ENCODE results near the gene RAI1. TPM values are rescaled to one million over a fixed set of nuclear protein-coding genes. Genes with fewer than 3 reads are reported as not detected.
A peak's percentile ranks its signal among the peaks of the same experiment; 100 is the strongest.

The RAI1 gene
- total and polyA plus RNA-seq, 2 of the 13 experiments (the other 11 are each of a cell fraction or from before 2014, with no cell fraction given), result 3.4 to 5.2 TPM

GRCh38 chr17:17800504-17801021, 119.3 kb downstream of the RAI1 start:
- H4K20me1 ChIP-seq (ENCODE audit: insufficient read depth, low read length), result no peaks in the 10 kb centered on the region
- H3K4me1 ChIP-seq (ENCODE audit: insufficient read depth, low read length), result peaks cover 1% of the 10 kb centered on the region
- no peak overlapping the region for H3K4me2 ChIP-seq (ENCODE audit: low read depth, low read length)
- DNase-seq (ENCODE audit: low spot score) (no peak), ATAC-seq (no peak), FAIRE-seq (no peak)
- intact Hi-C loops (cut with micrococcal nuclease; ENCODE audit: unreplicated experiment), result no loop called here
- no peak overlapping the region for H3K9ac ChIP-seq (ENCODE audit: insufficient read depth, low read depth, low read length)
- no peak overlapping the region for H2AFZ ChIP-seq (ENCODE audit: low read length)
- ChIA-PET POLR2A (no interaction called here), CTCF (ENCODE audit: low intra/inter-chr PET ratio, low total read pairs) (no interaction called here)
- H3K79me2 ChIP-seq (ENCODE audit: insufficient read depth, low read length), result no peaks in the 10 kb centered on the region
- no peaks in the 10 kb centered on the region for H3K9me3 ChIP-seq (ENCODE audit: low read length)
- no CpG with 5 or more reads among the region's 12 CpGs for WGBS (ENCODE audit: low lambda C conversion rate)
- in situ Hi-C loops (cut with HindIII; ENCODE audit: extremely low pct_ligation_motif_present, low pct_unique_long_range_greater_than_20kb), result no loop called here
- H3K36me3 ChIP-seq (replicated peaks in 1 of 2; ENCODE audit: control insufficient read depth in 1 of 2, insufficient read depth in 2 of 2, low read length in 2 of 2), result peaks cover 14 to 36% of the 10 kb centered on the region in 2 experiments; a peak in 4 of 5 replicates
- H3K4me3 ChIP-seq (replicated peaks in 1 of 3; ENCODE audit: insufficient read depth in 1 of 3, low read depth in 2 of 3, low read length in 3 of 3), result no peak overlapping the region
- no TSS peak for BruUV-seq (replicated peaks)
- H3K27me3 ChIP-seq (ENCODE audit: control insufficient read depth in 1 of 2, insufficient read depth in 2 of 2, low read length in 2 of 2), result no peaks in the 10 kb centered on the region
- TF ChIP-seq SMARCE1 (IDR thresholded peaks at IDR 0.05; ENCODE audit: borderline replicate concordance) (no peak), SMAD1 (CRISPR knock-in tag; IDR thresholded peaks at IDR 0.05; ENCODE audit: borderline replicate concordance, low read depth) (no peak), ZSCAN22 (CRISPR knock-in tag; IDR thresholded peaks at IDR 0.05) (no peak), AGO2 (optimal IDR thresholded peaks at IDR 0.05; ENCODE audit: low read depth, low read length) (peak; percentile 28)
- no peak overlapping the region for H3K27ac ChIP-seq (ENCODE audit: extremely low read length, insufficient read depth, low read length)

DNA sequence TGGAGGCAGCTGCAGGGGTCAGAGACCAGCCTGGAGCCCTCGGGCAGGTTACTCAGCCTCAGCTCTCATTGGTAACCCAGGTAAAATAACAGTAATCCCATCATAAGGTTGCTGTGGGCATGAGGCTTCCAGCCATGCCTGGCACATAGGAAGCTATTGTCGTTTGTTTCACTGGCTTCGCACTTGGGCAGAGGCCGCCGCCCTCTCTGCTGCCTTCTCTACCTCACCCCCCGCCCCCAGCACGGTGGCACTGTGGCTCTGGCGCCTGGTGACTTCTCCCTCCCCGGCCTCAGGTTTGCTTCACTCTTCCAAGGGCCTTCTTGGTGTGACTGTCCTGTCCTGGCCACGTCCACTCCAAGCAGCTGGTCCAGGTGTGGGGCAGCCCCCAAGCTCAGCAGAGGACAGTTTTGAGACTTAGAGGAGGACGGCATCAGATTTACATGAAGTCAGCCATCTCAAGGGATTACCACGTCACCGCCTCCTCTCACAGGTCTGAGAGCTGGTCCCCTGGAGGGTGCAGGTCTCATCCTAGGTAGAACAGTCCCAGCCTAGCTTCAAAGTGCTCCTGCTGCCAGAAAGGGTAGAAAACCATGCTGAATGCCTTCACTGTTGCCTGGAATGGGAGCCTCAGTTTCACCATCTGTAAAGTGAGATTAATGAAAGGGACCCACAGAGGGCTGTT, 120.7 kb downstream of the RAI1 start:
- ATAC-seq, result no peak
- Histone ChIP-seq H3K27me3 (ENCODE audit: control insufficient read depth in 1 of 2, insufficient read depth in 2 of 2, low read length in 2 of 2) (no peaks in the 10 kb centered on the region), H3K4me2 (ENCODE audit: low read depth, low read length) (no peak overlapping the region), H3K4me3 (replicated peaks in 1 of 3; ENCODE audit: insufficient read depth in 1 of 3, low read depth in 2 of 3, low read length in 3 of 3) (no peak overlapping the region), H3K9ac (ENCODE audit: insufficient read depth, low read depth, low read length) (no peak overlapping the region), H3K4me1 (ENCODE audit: insufficient read depth, low read length) (peaks cover 15% of the 10 kb centered on the region), H3K36me3 (replicated peaks in 1 of 2; ENCODE audit: control insufficient read depth in 1 of 2, insufficient read depth in 2 of 2, low read length in 2 of 2) (peaks cover 11 to 29% of the 10 kb centered on the region in 2 experiments; a peak in 4 of 5 replicates), H3K27ac (ENCODE audit: extremely low read length, insufficient read depth, low read length) (no peak overlapping the region), H2AFZ (ENCODE audit: low read length) (no peak overlapping the region), H3K9me3 (ENCODE audit: low read length) (no peaks in the 10 kb centered on the region), H3K79me2 (ENCODE audit: insufficient read depth, low read length) (no peaks in the 10 kb centered on the region), H4K20me1 (ENCODE audit: insufficient read depth, low read length) (no peaks in the 10 kb centered on the region)
- DNase-seq (ENCODE audit: low spot score), result no peak
- in situ Hi-C loops (cut with HindIII; ENCODE audit: extremely low pct_ligation_motif_present, low pct_unique_long_range_greater_than_20kb), result no loop called here
- intact Hi-C loops (cut with micrococcal nuclease; ENCODE audit: unreplicated experiment), result no loop called here
- no peak for FAIRE-seq
- no TSS peak for BruUV-seq (replicated peaks)
- ChIA-PET POLR2A (no interaction called here), CTCF (ENCODE audit: low intra/inter-chr PET ratio, low total read pairs) (no interaction called here)
- WGBS (ENCODE audit: low lambda C conversion rate), result 98% methylated on average over 12 of the region's 13 CpGs
- no peak for TF ChIP-seq ISL2 (CRISPR knock-in tag; IDR thresholded peaks at IDR 0.05)
- no peak for TF ChIP-seq REPIN1 (CRISPR knock-in tag; IDR thresholded peaks at IDR 0.05; ENCODE audit: borderline replicate concordance, low read depth)
- no peak for TF ChIP-seq ZNF737 (CRISPR knock-in tag; IDR thresholded peaks at IDR 0.05; ENCODE audit: borderline replicate concordance)
- TF ChIP-seq CBX1 (IDR thresholded peaks at IDR 0.05; ENCODE audit: low read depth), result no peak
- TF ChIP-seq KMT2A (CRISPR knock-in tag; IDR thresholded peaks at IDR 0.05), result no peak
- TF ChIP-seq SAFB2 (CRISPR knock-in tag; IDR thresholded peaks at IDR 0.05; ENCODE audit: borderline replicate concordance, low read depth), result no peak
- TF ChIP-seq REXO4 (CRISPR knock-in tag; IDR thresholded peaks at IDR 0.05; ENCODE audit: borderline replicate concordance), result no peak
- no peak for TF ChIP-seq CHD2 (IDR thresholded peaks at IDR 0.05; ENCODE audit: low read depth, low read length)
- no peak for TF ChIP-seq POLR2AphosphoS5 (IDR thresholded peaks at IDR 0.05; ENCODE audit: low read depth, low read length)
- TF ChIP-seq RBM22 (optimal IDR thresholded peaks at IDR 0.05; ENCODE audit: low read length), result no peak
- no peak for TF ChIP-seq ZFP36 (IDR thresholded peaks at IDR 0.05; ENCODE audit: borderline replicate concordance, low read depth, low read length, partially characterized antibody)
- no peak for TF ChIP-seq ZNF790 (CRISPR knock-in tag; IDR thresholded peaks at IDR 0.05; ENCODE audit: borderline replicate concordance)

Measured in HepG2 (cell line).